Neural progenitor cell (in vitro differentiated cells): ENCODE results near the gene AK5.

Experiments used
- CTCF ChIP-seq: fragments of 200-600 bp; sonication (generic); IDR thresholded peaks from 2 replicates; pipeline ENCODE4 v1.5.1; 2017; ENCODE audit warnings: antibody characterized with exemption, mild to moderate bottlenecking
- EZH2 ChIP-seq: fragments of 200-600 bp; sonication (generic); IDR thresholded peaks from 2 replicates; pipeline ENCODE4 v1.6.1; 2017; ENCODE audit warnings: antibody characterized with exemption, mild to moderate bottlenecking, moderate library complexity

DNA sequence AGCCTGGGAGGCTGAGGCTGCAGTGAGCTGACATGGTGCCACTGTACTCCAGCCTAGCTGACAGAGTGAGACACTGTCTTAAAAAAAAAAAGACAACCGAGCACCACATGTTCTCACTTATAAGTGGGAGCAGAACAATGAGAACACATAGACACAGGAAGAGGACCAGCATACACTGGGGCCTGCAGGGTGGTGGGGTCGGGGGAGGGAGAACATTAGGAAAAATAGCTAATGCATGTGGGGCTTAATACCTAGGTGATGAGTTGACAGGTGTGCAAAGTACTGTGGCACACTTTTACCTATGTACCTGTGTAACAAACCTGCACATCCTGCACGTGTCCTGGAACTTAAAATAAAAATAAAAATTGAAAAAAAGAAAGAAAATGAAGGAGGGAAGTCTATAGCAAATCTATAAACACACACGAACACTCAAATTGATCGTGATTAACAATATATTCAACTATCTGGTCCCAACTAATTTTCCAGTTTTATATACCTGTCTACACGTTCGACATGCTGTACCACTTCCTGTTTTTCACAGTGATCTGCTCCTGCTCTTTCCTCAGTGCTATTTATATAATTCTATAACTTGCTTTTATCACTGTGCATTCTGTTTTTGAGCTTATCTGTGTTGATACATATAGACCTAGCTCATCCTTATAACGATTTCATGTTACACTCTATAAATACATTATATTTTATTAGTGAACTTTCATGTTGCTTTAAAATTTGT lies 27.2 kb downstream of the AK5 start:
- TF ChIP-seq CTCF (no peak), EZH2 (no peak)
